ENCODE data around the gene PCDH15. TPM values are rescaled to one million over a fixed set of nuclear protein-coding genes. Genes with fewer than 3 reads are reported as not detected.

Gene PCDH15
- total and polyA plus RNA-seq, 2 of the 13 experiments (the other 11 are each of a cell fraction or from before 2014, with no cell fraction given): not detected

GRCh38 chr10:54594289-54594688 is 206.7 kb downstream of the PCDH15 start:
- 0% methylated on average over 2 of the region's 3 CpGs for WGBS (ENCODE audit: low lambda C conversion rate)
- TF ChIP-seq U2AF2 (IDR thresholded peaks at IDR 0.05; ENCODE audit: low read depth, low read length) (no peak), AGO2 (optimal IDR thresholded peaks at IDR 0.05; ENCODE audit: low read depth, low read length) (no peak), FLYWCH1 (CRISPR knock-in tag; IDR thresholded peaks at IDR 0.05) (no peak), ZNF124 (CRISPR knock-in tag; IDR thresholded peaks at IDR 0.05) (no peak), ZNF329 (CRISPR knock-in tag; IDR thresholded peaks at IDR 0.05; ENCODE audit: low read depth) (no peak), ZNF274 (CRISPR knock-in tag; IDR thresholded peaks at IDR 0.05) (no peak), NCOR1 (IDR thresholded peaks at IDR 0.05; ENCODE audit: borderline replicate concordance, low read length) (no peak), MAFF (IDR thresholded peaks at IDR 0.05; ENCODE audit: low read depth, low read length) (no peak), YEATS2 (CRISPR knock-in tag; IDR thresholded peaks at IDR 0.05; ENCODE audit: borderline replicate concordance) (no peak), ZBTB10 (CRISPR knock-in tag; IDR thresholded peaks at IDR 0.05; ENCODE audit: borderline replicate concordance) (no peak)
- TF ChIP-seq, protein P1, sequence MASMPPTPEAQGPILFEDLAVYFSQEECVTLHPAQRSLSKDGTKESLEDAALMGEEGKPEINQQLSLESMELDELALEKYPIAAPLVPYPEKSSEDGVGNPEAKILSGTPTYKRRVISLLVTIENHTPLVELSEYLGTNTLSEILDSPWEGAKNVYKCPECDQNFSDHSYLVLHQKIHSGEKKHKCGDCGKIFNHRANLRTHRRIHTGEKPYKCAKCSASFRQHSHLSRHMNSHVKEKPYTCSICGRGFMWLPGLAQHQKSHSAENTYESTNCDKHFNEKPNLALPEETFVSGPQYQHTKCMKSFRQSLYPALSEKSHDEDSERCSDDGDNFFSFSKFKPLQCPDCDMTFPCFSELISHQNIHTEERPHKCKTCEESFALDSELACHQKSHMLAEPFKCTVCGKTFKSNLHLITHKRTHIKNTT (CRISPR knock-in tag; IDR thresholded peaks at IDR 0.05): no peak
- H3K9me3 ChIP-seq (ENCODE audit: low read length): no peaks in the 10 kb centered on the region
- no peaks in the 10 kb centered on the region for H3K27me3 ChIP-seq (ENCODE audit: control insufficient read depth in 1 of 2, insufficient read depth in 2 of 2, low read length in 2 of 2)
- POLR2A ChIA-PET: no interaction called here
- no peak overlapping the region for H2AFZ ChIP-seq (ENCODE audit: low read length)
- H4K20me1 ChIP-seq (ENCODE audit: insufficient read depth, low read length): no peaks in the 10 kb centered on the region
- DNase-seq (ENCODE audit: low spot score) (no peak), ATAC-seq (no peak), FAIRE-seq (no peak)
- H3K4me2 ChIP-seq (ENCODE audit: low read depth, low read length): no peak overlapping the region
- no peak overlapping the region for H3K9ac ChIP-seq (ENCODE audit: insufficient read depth, low read depth, low read length)
- H3K4me3 ChIP-seq (replicated peaks in 1 of 3; ENCODE audit: insufficient read depth in 1 of 3, low read depth in 2 of 3, low read length in 3 of 3): no peak overlapping the region
- in situ Hi-C loops (cut with HindIII; ENCODE audit: extremely low pct_ligation_motif_present, low pct_unique_long_range_greater_than_20kb) (no loop called here), intact Hi-C loops (cut with micrococcal nuclease; ENCODE audit: unreplicated experiment) (no loop called here)
- CTCF ChIA-PET (ENCODE audit: low intra/inter-chr PET ratio, low total read pairs): no interaction called here
- no TSS peak for BruUV-seq (replicated peaks)
- no peaks in the 10 kb centered on the region for H3K36me3 ChIP-seq (replicated peaks in 1 of 2; ENCODE audit: control insufficient read depth in 1 of 2, insufficient read depth in 2 of 2, low read length in 2 of 2)
- H3K79me2 ChIP-seq (ENCODE audit: insufficient read depth, low read length): no peaks in the 10 kb centered on the region
- no peaks in the 10 kb centered on the region for H3K4me1 ChIP-seq (ENCODE audit: insufficient read depth, low read length)
- no peak overlapping the region for H3K27ac ChIP-seq (ENCODE audit: extremely low read length, insufficient read depth, low read length)

Measured in HepG2 (cell line).